Measurements from ENCODE around the gene RBMS3. TPM values are rescaled to one million over a fixed set of nuclear protein-coding genes. Genes with fewer than 3 reads are reported as not detected.
"Not testable (repeated sequence)": the region's sequence is repeated elsewhere in the genome, so short reads cannot be mapped to it uniquely, and the experiment has no call there.

RBMS3 gene
- total RNA-seq, 1 donor from 2014 or later: 47.6 TPM

DNA sequence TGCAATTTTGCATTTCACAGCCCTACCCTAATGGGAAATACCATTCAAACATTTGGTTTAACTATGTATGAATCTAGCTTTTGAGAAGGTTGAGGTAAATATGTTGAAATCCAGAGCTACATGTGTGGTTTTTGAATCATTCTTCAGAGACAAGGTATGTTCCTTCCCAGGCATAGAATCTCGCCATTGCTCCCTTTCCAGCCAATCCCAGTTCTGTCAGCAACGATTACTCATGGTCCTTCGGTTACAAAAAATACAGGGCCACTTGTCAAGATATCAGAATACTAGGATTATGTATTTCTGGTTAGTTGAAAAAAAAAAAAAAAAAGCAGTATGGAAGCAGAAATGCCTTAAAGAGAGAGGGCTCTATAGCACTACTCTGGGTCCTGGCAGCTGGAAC lies 182.4 kb downstream of the RBMS3 start:
- Mint-ChIP-seq H3K4me3 (ENCODE audit: unreplicated experiment) (no peak overlapping the region), H3K27ac (ENCODE audit: unreplicated experiment) (no peak overlapping the region), H3K27me3 (ENCODE audit: low read depth) (no peaks in the 10 kb centered on the region), H3K36me3 (ENCODE audit: low read depth) (no peaks in the 10 kb centered on the region), H3K4me1 (ENCODE audit: low read depth) (peaks cover 52% of the 10 kb centered on the region), H3K9me3 (ENCODE audit: low read depth) (peaks cover 3% of the 10 kb centered on the region)
- TF ChIP-seq, protein P1, sequence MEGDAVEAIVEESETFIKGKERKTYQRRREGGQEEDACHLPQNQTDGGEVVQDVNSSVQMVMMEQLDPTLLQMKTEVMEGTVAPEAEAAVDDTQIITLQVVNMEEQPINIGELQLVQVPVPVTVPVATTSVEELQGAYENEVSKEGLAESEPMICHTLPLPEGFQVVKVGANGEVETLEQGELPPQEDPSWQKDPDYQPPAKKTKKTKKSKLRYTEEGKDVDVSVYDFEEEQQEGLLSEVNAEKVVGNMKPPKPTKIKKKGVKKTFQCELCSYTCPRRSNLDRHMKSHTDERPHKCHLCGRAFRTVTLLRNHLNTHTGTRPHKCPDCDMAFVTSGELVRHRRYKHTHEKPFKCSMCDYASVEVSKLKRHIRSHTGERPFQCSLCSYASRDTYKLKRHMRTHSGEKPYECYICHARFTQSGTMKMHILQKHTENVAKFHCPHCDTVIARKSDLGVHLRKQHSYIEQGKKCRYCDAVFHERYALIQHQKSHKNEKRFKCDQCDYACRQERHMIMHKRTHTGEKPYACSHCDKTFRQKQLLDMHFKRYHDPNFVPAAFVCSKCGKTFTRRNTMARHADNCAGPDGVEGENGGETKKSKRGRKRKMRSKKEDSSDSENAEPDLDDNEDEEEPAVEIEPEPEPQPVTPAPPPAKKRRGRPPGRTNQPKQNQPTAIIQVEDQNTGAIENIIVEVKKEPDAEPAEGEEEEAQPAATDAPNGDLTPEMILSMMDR (IDR thresholded peaks at IDR 0.05): no peak
- no peak for DNase-seq (ENCODE audit: low spot score)

GRCh38 chr3:29465836-29466235 lies 185.0 kb downstream of the RBMS3 start:
- no peaks in the 10 kb centered on the region for H3K36me3 Mint-ChIP-seq (ENCODE audit: low read depth)
- H3K4me3 Mint-ChIP-seq (ENCODE audit: unreplicated experiment): peak overlapping the region; percentile 42
- TF ChIP-seq, protein P1 (IDR thresholded peaks at IDR 0.05): no peak
- H3K9me3 Mint-ChIP-seq (ENCODE audit: low read depth): peaks cover 3% of the 10 kb centered on the region
- H3K27ac Mint-ChIP-seq (ENCODE audit: unreplicated experiment): peak overlapping the region; percentile 86
- no peak for DNase-seq (ENCODE audit: low spot score)
- no peaks in the 10 kb centered on the region for H3K27me3 Mint-ChIP-seq (ENCODE audit: low read depth)
- H3K4me1 Mint-ChIP-seq (ENCODE audit: low read depth): peaks cover 61% of the 10 kb centered on the region

GRCh38 chr3:29466442-29466841 lies 185.6 kb downstream of the RBMS3 start:
- no peak for DNase-seq (ENCODE audit: low spot score)
- H3K27me3 Mint-ChIP-seq (ENCODE audit: low read depth): no peaks in the 10 kb centered on the region
- peaks cover under 1% of the 10 kb centered on the region for H3K9me3 Mint-ChIP-seq (ENCODE audit: low read depth)
- H3K27ac Mint-ChIP-seq (ENCODE audit: unreplicated experiment): peak overlapping the region; percentile 86
- TF ChIP-seq, protein P1 (IDR thresholded peaks at IDR 0.05): no peak
- no peak overlapping the region for H3K4me3 Mint-ChIP-seq (ENCODE audit: unreplicated experiment)
- H3K4me1 Mint-ChIP-seq (ENCODE audit: low read depth): peaks cover 55% of the 10 kb centered on the region
- H3K36me3 Mint-ChIP-seq (ENCODE audit: low read depth): no peaks in the 10 kb centered on the region

- Mint-ChIP-seq H3K4me1 (ENCODE audit: low read depth) (peaks cover 48% of the 10 kb centered on the region), H3K27ac (ENCODE audit: unreplicated experiment) (no peak overlapping the region), H3K36me3 (ENCODE audit: low read depth) (no peaks in the 10 kb centered on the region), H3K4me3 (ENCODE audit: unreplicated experiment) (no peak overlapping the region), H3K9me3 (ENCODE audit: low read depth) (no peaks in the 10 kb centered on the region), H3K27me3 (ENCODE audit: low read depth) (no peaks in the 10 kb centered on the region)
- DNase-seq (ENCODE audit: low spot score): no peak
- TF ChIP-seq, protein P1 (IDR thresholded peaks at IDR 0.05): no peak
These were observed 187.3 kb downstream of the RBMS3 start for GRCh38 chr3:29468187-29468586.

DNA sequence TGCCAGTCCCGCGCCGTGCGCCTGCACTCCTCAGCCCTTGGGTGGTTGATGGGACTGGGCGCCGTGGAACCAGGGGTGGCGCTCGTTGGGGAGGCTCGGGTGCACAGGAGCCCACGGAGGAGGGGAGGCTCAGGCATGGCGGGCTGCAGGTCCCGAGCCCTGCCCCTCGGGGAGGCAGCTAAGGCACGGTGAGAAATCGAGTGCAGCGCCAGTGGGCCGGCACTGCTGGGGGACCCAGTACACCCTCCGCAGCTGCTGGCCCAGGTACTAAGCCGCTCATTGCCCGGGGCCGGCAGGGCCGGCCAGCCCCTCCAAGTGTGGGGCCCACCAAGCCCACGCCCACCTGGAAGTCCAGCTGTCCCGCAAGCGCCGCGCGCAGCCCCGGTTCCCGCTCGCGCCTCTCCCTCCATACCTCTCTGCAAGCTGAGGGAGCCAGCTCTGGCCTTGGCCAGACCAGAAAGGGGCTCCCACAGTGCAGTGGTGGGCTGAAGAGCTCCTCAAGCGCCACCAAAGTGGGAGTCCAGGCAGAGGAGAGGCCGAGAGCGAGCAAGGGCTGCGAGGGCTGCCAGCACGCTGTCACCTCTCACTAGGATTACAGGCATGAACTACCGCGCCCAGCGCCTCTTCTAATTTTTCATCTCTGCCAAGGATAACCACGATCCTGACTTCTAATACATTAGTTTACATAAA lies 192.8 kb downstream of the RBMS3 start:
- not testable (repeated sequence) for H3K27me3 Mint-ChIP-seq (ENCODE audit: low read depth); DNase-seq (ENCODE audit: low spot score); H3K36me3 Mint-ChIP-seq (ENCODE audit: low read depth); H3K4me3 Mint-ChIP-seq (ENCODE audit: unreplicated experiment); H3K9me3 Mint-ChIP-seq (ENCODE audit: low read depth); H3K27ac Mint-ChIP-seq (ENCODE audit: unreplicated experiment)
- peaks cover 30% of the 10 kb centered on the region for H3K4me1 Mint-ChIP-seq (ENCODE audit: low read depth)

DNA sequence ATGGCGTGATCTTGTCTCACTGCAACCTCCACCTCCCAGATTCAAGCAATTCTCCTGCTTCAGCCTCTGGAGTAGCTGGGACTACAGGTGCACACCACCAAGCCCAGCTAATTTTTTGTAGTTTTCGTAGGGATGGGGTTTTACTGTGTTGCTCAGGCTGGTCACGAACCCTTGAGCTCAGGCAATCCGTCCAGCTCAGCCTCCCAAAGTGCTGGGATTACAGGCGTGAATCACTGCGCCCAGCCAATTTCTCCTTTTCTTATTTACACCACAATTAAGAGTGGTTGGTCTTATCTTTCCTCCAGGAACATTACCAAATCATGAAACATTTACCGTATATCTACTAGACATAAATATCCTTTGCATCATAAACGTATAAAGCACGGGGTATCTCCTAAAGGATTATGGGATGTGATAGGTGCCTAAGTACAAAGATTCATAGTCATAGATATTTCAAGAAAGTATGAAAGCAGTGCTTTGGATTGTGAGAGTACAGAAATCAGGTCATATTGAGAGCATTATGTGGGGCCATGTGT lies 194.5 kb downstream of the RBMS3 start:
- H3K4me1 Mint-ChIP-seq (ENCODE audit: low read depth): peaks cover 25% of the 10 kb centered on the region
- DNase-seq (ENCODE audit: low spot score): no peak
- H3K4me3 Mint-ChIP-seq (ENCODE audit: unreplicated experiment): no peak overlapping the region
- H3K27ac Mint-ChIP-seq (ENCODE audit: unreplicated experiment): no peak overlapping the region
- H3K27me3 Mint-ChIP-seq (ENCODE audit: low read depth): no peaks in the 10 kb centered on the region
- TF ChIP-seq, protein P1 (IDR thresholded peaks at IDR 0.05): no peak
- no peaks in the 10 kb centered on the region for H3K36me3 Mint-ChIP-seq (ENCODE audit: low read depth)
- H3K9me3 Mint-ChIP-seq (ENCODE audit: low read depth): no peaks in the 10 kb centered on the region
